AG04450 (cell line): ENCODE results near the gene ICAM1. TPM values are rescaled to one million over a fixed set of nuclear protein-coding genes. Genes with fewer than 3 reads are reported as not detected.
A peak's percentile ranks its signal among the peaks of the same experiment; 100 is the strongest.

Experiments used
- CTCF ChIA-PET: fragments of 300-600, 350-600 bp; formaldehyde crosslinking; extraction: SDS; loops from one replicate; lab custom pipeline; 2022; ENCODE audit warnings: antibody characterized with exemption, inconsistent platforms; lab: Charles Lee
- POLR2A ChIA-PET: fragments of 350-600 bp; formaldehyde crosslinking; extraction: SDS; loops from one replicate; lab custom pipeline; 2021; ENCODE audit warnings: antibody characterized with exemption, inconsistent platforms; lab: Yijun Ruan, JAX
- DNase-seq: peaks from one replicate; pipeline ENCODE4 v3.0.0-alpha.2; 2011; ENCODE audit warnings: low read depth, low spot score
- H3K27ac ChIP-seq: one replicate; pipeline ENCODE4 v1.5.1; 2012; ENCODE audit warnings: low read depth, low read length, control low read depth
- H3K27me3 ChIP-seq: one replicate; pipeline ENCODE4 v1.6.0; 2012; ENCODE audit warnings: low read length; ENCODE audit not compliant: control insufficient read depth, insufficient read depth
- H3K4me3 ChIP-seq: 2 replicates; pipeline ENCODE4 v1.5.1; 2011; ENCODE audit warnings: mild to moderate bottlenecking, low read depth, low read length, control low read depth
- H3K9me3 ChIP-seq: 2 replicates; pipeline ENCODE4 v1.5.1; 2012; ENCODE audit warnings: low read length; ENCODE audit not compliant: control insufficient read depth, insufficient read depth
- CTCF ChIP-seq: IDR thresholded peaks from 2 replicates; pipeline ENCODE4 v1.5.1; 2011; ENCODE audit warnings: low read depth, low read length, control low read depth, inconsistent platforms
- polyA plus RNA-seq: library from polyadenylated mRNA; depleted of rRNA; stranded (reverse); fragments of >200 nt; gene quantifications from 2 replicates; pipeline ENCODE4 v1.2.3, GENCODE V29; 2011

Gene ICAM1
- polyA plus RNA-seq, 1 experiment = 40.4 TPM

- POLR2A ChIA-PET = interaction anchor here (0.6 to 2.0 kb wide), 9 partner anchors 13 to 132 kb away, joined by 3 to 18 read pairs (median 4); partner anchors contain the start of genes ICAM1, RAVER1, S1PR2 and TYK2
Measured at GRCh38 chr19:10258080-10258710, 12.7 kb upstream of the ICAM1 start.

GRCh38 chr19:10259162-10259905 is 11.6 kb upstream of the ICAM1 start:
- POLR2A ChIA-PET = interaction anchor here (0.6 to 2.0 kb wide), 11 partner anchors 12 to 169 kb away, joined by 3 to 18 read pairs (median 4); partner anchors contain the start of genes CDC37, ICAM1, RAVER1 and S1PR2
- TF ChIP-seq CTCF = peak; percentile 77
- H3K27ac ChIP-seq = no peak overlapping the region
- peak; percentile 53 for DNase-seq
- peaks cover 4% of the 10 kb centered on the region; the same call in 1 of the 2 replicates for H3K9me3 ChIP-seq
- no peaks in the 10 kb centered on the region for H3K27me3 ChIP-seq
- H3K4me3 ChIP-seq = no peak overlapping the region
- CTCF ChIA-PET = interaction anchor here (0.6 to 6.6 kb wide), 43 partner anchors 9 to 168 kb away, joined by 3 to 188 read pairs (median 4); partner anchors contain the start of genes CDC37, DNMT1, ICAM1 and ICAM5

More at GRCh38 chr19:10258080-10258710, 12.7 kb upstream of the ICAM1 start:
- Histone ChIP-seq H3K27ac (no peak overlapping the region), H3K27me3 (no peaks in the 10 kb centered on the region), H3K4me3 (no peak overlapping the region), H3K9me3 (peaks cover 4% of the 10 kb centered on the region; the same call in 1 of the 2 replicates)
- no peak for DNase-seq
- TF ChIP-seq CTCF = no peak
- CTCF ChIA-PET = interaction anchor here (0.5 to 6.6 kb wide), 37 partner anchors 8 to 687 kb away, joined by 3 to 188 read pairs (median 4); partner anchors contain the start of genes CDC37, DNMT1, ICAM1 and ICAM5

GRCh38 chr19:10260141-10260584 is 10.8 kb upstream of the ICAM1 start:
- DNase-seq = no peak
- Histone ChIP-seq H3K4me3 (no peak overlapping the region), H3K27me3 (no peaks in the 10 kb centered on the region), H3K9me3 (peaks cover 4% of the 10 kb centered on the region; the same call in 1 of the 2 replicates), H3K27ac (no peak overlapping the region)
- ChIA-PET CTCF (interaction anchor here (0.6 to 6.6 kb wide), 11 partner anchors 8 to 212 kb away, joined by 3 to 188 read pairs (median 9); partner anchors contain the start of genes ICAM1, RAVER1 and TYK2), POLR2A (interaction anchor here (0.5 to 2.0 kb wide), 2 partner anchors 11 to 129 kb away, joined by 5 to 18 read pairs; no protein-coding TSS in a partner anchor)
- TF ChIP-seq CTCF = no peak

GRCh38 chr19:10262771-10263170 is 8.1 kb upstream of the ICAM1 start:
- ChIA-PET CTCF (interaction anchor here (1.1 to 1.2 kb wide), 2 partner anchors 126 to 127 kb away, joined by 5 to 7 read pairs; no protein-coding TSS in a partner anchor), POLR2A (interaction anchor here (0.7 kb wide), 2 partner anchors 65 to 141 kb away, joined by 3 read pairs; no protein-coding TSS in a partner anchor)
- H3K27ac ChIP-seq = no peak overlapping the region
- no peaks in the 10 kb centered on the region for H3K27me3 ChIP-seq
- no peak for DNase-seq
- no peak overlapping the region for H3K4me3 ChIP-seq
- no peak for TF ChIP-seq CTCF
- H3K9me3 ChIP-seq = peaks cover 4% of the 10 kb centered on the region; the same call in 1 of the 2 replicates
